ENCODE measurements around the gene RECK.

GRCh38 chr9:36163049-36163785, 126.5 kb downstream of the RECK start:
- TF ChIP-seq POLR2A (IDR thresholded peaks at IDR 0.05; ENCODE audit: low read length): no peak
- TF ChIP-seq GATA1 (IDR thresholded peaks at IDR 0.05; ENCODE audit: low read depth, low read length): no peak
